GM12878 (cell line): ENCODE data around the gene P2RX6.

Experiments used
- CBFB ChIP-seq: IDR thresholded peaks from 2 replicates; pipeline ENCODE4 v1.6.1; 2016; ENCODE audit warnings: antibody characterized with exemption, low read depth
- CTCF ChIP-seq, 3 experiments: IDR thresholded peaks in 2 of 3; conservative IDR thresholded peaks in 1 of 3; 2 replicates each; pipeline ENCODE4 v1.5.1; 2011; ENCODE audit warnings: low read depth in 3 of 3, low read length in 3 of 3, mild to moderate bottlenecking in 3 of 3, control low read depth in 2 of 3, moderate library complexity in 2 of 3, inconsistent platforms in 1 of 3, mixed read lengths in 1 of 3; ENCODE audit not compliant: control insufficient read depth in 2 of 3, insufficient read depth in 1 of 3; ENCODE audit errors: extremely low read depth in 1 of 3
- EZH2 ChIP-seq: IDR thresholded peaks from 2 replicates; pipeline ENCODE4 v1.6.1; 2012; ENCODE audit warnings: low read depth, mild to moderate bottlenecking, control low read depth, inconsistent platforms, low read length, borderline replicate concordance; ENCODE audit not compliant: control insufficient read depth
- HDAC2 ChIP-seq: fragments of 200-600 bp; sonication (generic); IDR thresholded peaks from 2 replicates; pipeline ENCODE4 v1.6.1; 2017
- RB1 ChIP-seq: fragments of 450-650 bp; formaldehyde crosslinking; IDR thresholded peaks from 2 replicates; pipeline ENCODE4 v1.6.1; 2017; ENCODE audit warnings: mild to moderate bottlenecking, borderline replicate concordance
- STAT3 ChIP-seq: IDR thresholded peaks from 2 replicates; pipeline ENCODE4 v1.6.1; 2011; ENCODE audit warnings: low read depth, low read length, improper control_type of control experiment
- TAF1 ChIP-seq: IDR thresholded peaks from 2 replicates; pipeline ENCODE4 v1.6.1; 2011; ENCODE audit warnings: mild to moderate bottlenecking, low read depth, low read length, borderline replicate concordance
- ZNF274 ChIP-seq: IDR thresholded peaks from one replicate; pipeline ENCODE4 v1.8.0; 2011; ENCODE audit not compliant: insufficient read length, insufficient read depth
- ZNF384 ChIP-seq: IDR thresholded peaks from 2 replicates; pipeline ENCODE4 v1.6.1; 2012; ENCODE audit warnings: low read depth, mild to moderate bottlenecking, low read length, improper control_type of control experiment, borderline replicate concordance

GRCh38 chr22:21000987-21001600 lies 13.9 kb upstream of the P2RX6 start:
- TF ChIP-seq CTCF (IDR thresholded peaks at IDR 0.05 in 2 of 3, conservative IDR thresholded peaks at IDR 0.05 in 1 of 3; ENCODE audit: control insufficient read depth in 2 of 3, extremely low read depth in 1 of 3, insufficient read depth in 1 of 3, low read depth in 3 of 3, low read length in 3 of 3) (no peak; a peak in 1 of 6 replicates), ZNF274 (no peak), CBFB (no peak), EZH2 (no peak), TAF1 (no peak), RB1 (no peak), HDAC2 (no peak), ZNF384 (no peak), STAT3 (no peak)
